ENCODE data around the gene SEC16B. TPM values are rescaled to one million over a fixed set of nuclear protein-coding genes. Genes with fewer than 3 reads are reported as not detected.
"Not testable (repeated sequence)": the region's sequence is repeated elsewhere in the genome, so short reads cannot be mapped to it uniquely, and the experiment has no call there.

Gene SEC16B
- total RNA-seq, 1 experiment from 2014 or later, result 0.39 TPM

- TF ChIP-seq POLR2AphosphoS5 (IDR thresholded peaks at IDR 0.05; ENCODE audit: low read depth, low read length), result no peak
- no peak for TF ChIP-seq TCF7L2 (IDR thresholded peaks at IDR 0.05; ENCODE audit: low read depth, low read length)
- no peak for TF ChIP-seq REST (IDR thresholded peaks at IDR 0.05; ENCODE audit: insufficient read depth in 1 of 2, low read depth in 2 of 2, low read length in 1 of 2)
- TF ChIP-seq SIN3A (IDR thresholded peaks at IDR 0.05; ENCODE audit: borderline replicate concordance, insufficient read depth, low read depth, low read length), result no peak
- no peak for TF ChIP-seq CTCF (IDR thresholded peaks at IDR 0.05)
- H3K4me1 ChIP-seq (ENCODE audit: control insufficient read depth, insufficient read depth, low read length), result no peaks in the 10 kb centered on the region
- POLR2A ChIA-PET, result no interaction called here
Measured at GRCh38 chr1:177995369-177995768, 25.5 kb upstream of the SEC16B start.

DNA sequence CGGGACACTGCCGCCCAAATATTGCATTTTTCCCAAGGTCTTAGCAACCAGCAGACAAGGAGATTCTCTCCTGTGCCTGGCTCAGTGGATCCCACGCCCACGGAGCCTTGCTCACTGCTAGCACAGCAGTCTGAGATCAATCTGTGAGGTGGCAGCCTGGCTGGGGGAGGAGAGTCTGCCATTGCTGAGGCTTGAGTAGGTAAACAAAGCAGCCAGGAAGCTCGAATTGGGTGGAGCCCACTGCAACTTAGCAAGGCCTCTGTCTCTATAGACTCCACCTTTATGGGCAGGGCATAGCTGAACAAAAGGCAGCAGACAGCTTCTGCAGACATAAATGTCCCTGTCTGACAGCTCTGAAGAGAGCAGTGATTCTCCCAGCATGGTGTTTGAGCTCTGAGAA lies 16.4 kb upstream of the SEC16B start:
- CTCF ChIA-PET; DNase-seq (ENCODE audit: low read depth, low spot score): not testable (repeated sequence)

More at GRCh38 chr1:177995369-177995768, 25.5 kb upstream of the SEC16B start:
- intact Hi-C loops (cut with micrococcal nuclease; ENCODE audit: unreplicated experiment) (no loop called here), in situ Hi-C loops (cut with HindIII; ENCODE audit: low pct_unique_long_range_greater_than_20kb, low sequenced_read_pairs) (no loop called here)
- no peak overlapping the region for H3K27ac ChIP-seq (ENCODE audit: low read length)
- H3K36me3 ChIP-seq (ENCODE audit: control insufficient read depth, insufficient read depth, low read length), result no peaks in the 10 kb centered on the region
- CTCF ChIA-PET, result interaction anchor here (0.7 kb wide), 1 partner anchor 1053 kb away, joined by 5 read pairs; no protein-coding TSS in a partner anchor
- H3K4me3 ChIP-seq (ENCODE audit: low read depth in 2 of 2, low read length in 2 of 2), result no peak overlapping the region
- no TSS peak for BruUV-seq (replicated peaks)
- DNase-seq (ENCODE audit: low read depth, low spot score), result no peak
- ATAC-seq, result no peak
- H3K9me3 ChIP-seq (ENCODE audit: control insufficient read depth, insufficient read depth, low read depth, low read length), result no peaks in the 10 kb centered on the region
- H3K27me3 ChIP-seq (ENCODE audit: control insufficient read depth, insufficient read depth, low read length), result no peaks in the 10 kb centered on the region

GRCh38 chr1:177984761-177985160 lies 14.9 kb upstream of the SEC16B start:
- Histone ChIP-seq H3K27ac (ENCODE audit: low read length) (no peak overlapping the region), H3K36me3 (ENCODE audit: control insufficient read depth, insufficient read depth, low read length) (no peaks in the 10 kb centered on the region), H3K4me1 (ENCODE audit: control insufficient read depth, insufficient read depth, low read length) (no peaks in the 10 kb centered on the region), H3K4me3 (ENCODE audit: low read depth in 2 of 2, low read length in 2 of 2) (no peak overlapping the region), H3K9me3 (ENCODE audit: control insufficient read depth, insufficient read depth, low read depth, low read length) (no peaks in the 10 kb centered on the region), H3K27me3 (ENCODE audit: control insufficient read depth, insufficient read depth, low read length) (no peaks in the 10 kb centered on the region)
- ATAC-seq (no peak), DNase-seq (ENCODE audit: low read depth, low spot score) (no peak)
- no TSS peak for BruUV-seq (replicated peaks)
- ChIA-PET CTCF (no interaction called here), POLR2A (no interaction called here)
- in situ Hi-C loops (cut with HindIII; ENCODE audit: low pct_unique_long_range_greater_than_20kb, low sequenced_read_pairs), result no loop called here
- intact Hi-C loops (cut with micrococcal nuclease; ENCODE audit: unreplicated experiment), result no loop called here
- TF ChIP-seq REST (IDR thresholded peaks at IDR 0.05; ENCODE audit: insufficient read depth in 1 of 2, low read depth in 2 of 2, low read length in 1 of 2) (no peak), CTCF (IDR thresholded peaks at IDR 0.05) (no peak)

More for the DNA sequence above, 16.4 kb upstream of the SEC16B start:
- H3K27ac ChIP-seq (ENCODE audit: low read length); BruUV-seq (replicated peaks); POLR2A ChIA-PET; H3K36me3 ChIP-seq (ENCODE audit: control insufficient read depth, insufficient read depth, low read length); in situ Hi-C loops (cut with HindIII; ENCODE audit: low pct_unique_long_range_greater_than_20kb, low sequenced_read_pairs); H3K4me3 ChIP-seq (ENCODE audit: low read depth in 2 of 2, low read length in 2 of 2); H3K4me1 ChIP-seq (ENCODE audit: control insufficient read depth, insufficient read depth, low read length); intact Hi-C loops (cut with micrococcal nuclease; ENCODE audit: unreplicated experiment); ATAC-seq; H3K27me3 ChIP-seq (ENCODE audit: control insufficient read depth, insufficient read depth, low read length); H3K9me3 ChIP-seq (ENCODE audit: control insufficient read depth, insufficient read depth, low read depth, low read length): not testable (repeated sequence)

Data from Panc1 (cell line).